ENCODE results near the gene PRKN.

- TF ChIP-seq, protein P1, sequence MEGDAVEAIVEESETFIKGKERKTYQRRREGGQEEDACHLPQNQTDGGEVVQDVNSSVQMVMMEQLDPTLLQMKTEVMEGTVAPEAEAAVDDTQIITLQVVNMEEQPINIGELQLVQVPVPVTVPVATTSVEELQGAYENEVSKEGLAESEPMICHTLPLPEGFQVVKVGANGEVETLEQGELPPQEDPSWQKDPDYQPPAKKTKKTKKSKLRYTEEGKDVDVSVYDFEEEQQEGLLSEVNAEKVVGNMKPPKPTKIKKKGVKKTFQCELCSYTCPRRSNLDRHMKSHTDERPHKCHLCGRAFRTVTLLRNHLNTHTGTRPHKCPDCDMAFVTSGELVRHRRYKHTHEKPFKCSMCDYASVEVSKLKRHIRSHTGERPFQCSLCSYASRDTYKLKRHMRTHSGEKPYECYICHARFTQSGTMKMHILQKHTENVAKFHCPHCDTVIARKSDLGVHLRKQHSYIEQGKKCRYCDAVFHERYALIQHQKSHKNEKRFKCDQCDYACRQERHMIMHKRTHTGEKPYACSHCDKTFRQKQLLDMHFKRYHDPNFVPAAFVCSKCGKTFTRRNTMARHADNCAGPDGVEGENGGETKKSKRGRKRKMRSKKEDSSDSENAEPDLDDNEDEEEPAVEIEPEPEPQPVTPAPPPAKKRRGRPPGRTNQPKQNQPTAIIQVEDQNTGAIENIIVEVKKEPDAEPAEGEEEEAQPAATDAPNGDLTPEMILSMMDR (conservative IDR thresholded peaks at IDR 0.05; ENCODE audit: low read depth in 2 of 2), result no peak
- TF ChIP-seq, protein P2, sequence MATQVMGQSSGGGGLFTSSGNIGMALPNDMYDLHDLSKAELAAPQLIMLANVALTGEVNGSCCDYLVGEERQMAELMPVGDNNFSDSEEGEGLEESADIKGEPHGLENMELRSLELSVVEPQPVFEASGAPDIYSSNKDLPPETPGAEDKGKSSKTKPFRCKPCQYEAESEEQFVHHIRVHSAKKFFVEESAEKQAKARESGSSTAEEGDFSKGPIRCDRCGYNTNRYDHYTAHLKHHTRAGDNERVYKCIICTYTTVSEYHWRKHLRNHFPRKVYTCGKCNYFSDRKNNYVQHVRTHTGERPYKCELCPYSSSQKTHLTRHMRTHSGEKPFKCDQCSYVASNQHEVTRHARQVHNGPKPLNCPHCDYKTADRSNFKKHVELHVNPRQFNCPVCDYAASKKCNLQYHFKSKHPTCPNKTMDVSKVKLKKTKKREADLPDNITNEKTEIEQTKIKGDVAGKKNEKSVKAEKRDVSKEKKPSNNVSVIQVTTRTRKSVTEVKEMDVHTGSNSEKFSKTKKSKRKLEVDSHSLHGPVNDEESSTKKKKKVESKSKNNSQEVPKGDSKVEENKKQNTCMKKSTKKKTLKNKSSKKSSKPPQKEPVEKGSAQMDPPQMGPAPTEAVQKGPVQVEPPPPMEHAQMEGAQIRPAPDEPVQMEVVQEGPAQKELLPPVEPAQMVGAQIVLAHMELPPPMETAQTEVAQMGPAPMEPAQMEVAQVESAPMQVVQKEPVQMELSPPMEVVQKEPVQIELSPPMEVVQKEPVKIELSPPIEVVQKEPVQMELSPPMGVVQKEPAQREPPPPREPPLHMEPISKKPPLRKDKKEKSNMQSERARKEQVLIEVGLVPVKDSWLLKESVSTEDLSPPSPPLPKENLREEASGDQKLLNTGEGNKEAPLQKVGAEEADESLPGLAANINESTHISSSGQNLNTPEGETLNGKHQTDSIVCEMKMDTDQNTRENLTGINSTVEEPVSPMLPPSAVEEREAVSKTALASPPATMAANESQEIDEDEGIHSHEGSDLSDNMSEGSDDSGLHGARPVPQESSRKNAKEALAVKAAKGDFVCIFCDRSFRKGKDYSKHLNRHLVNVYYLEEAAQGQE (IDR thresholded peaks at IDR 0.05; ENCODE audit: unreplicated experiment), result no peak
- no peak for TF ChIP-seq POLR2AphosphoS5 (IDR thresholded peaks at IDR 0.05; ENCODE audit: low read depth)
- TF ChIP-seq EZH2 (IDR thresholded peaks at IDR 0.05; ENCODE audit: low read depth, unreplicated experiment), result no peak
- TF ChIP-seq CREB1 (CRISPR knock-in tag; IDR thresholded peaks at IDR 0.05; ENCODE audit: low read depth), result no peak
- no peak for TF ChIP-seq EZH2phosphoT487 (IDR thresholded peaks at IDR 0.05; ENCODE audit: unreplicated experiment)
- TF ChIP-seq, protein P3, sequence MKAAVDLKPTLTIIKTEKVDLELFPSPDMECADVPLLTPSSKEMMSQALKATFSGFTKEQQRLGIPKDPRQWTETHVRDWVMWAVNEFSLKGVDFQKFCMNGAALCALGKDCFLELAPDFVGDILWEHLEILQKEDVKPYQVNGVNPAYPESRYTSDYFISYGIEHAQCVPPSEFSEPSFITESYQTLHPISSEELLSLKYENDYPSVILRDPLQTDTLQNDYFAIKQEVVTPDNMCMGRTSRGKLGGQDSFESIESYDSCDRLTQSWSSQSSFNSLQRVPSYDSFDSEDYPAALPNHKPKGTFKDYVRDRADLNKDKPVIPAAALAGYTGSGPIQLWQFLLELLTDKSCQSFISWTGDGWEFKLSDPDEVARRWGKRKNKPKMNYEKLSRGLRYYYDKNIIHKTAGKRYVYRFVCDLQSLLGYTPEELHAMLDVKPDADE (IDR thresholded peaks at IDR 0.05), result no peak
- TF ChIP-seq, protein P4, sequence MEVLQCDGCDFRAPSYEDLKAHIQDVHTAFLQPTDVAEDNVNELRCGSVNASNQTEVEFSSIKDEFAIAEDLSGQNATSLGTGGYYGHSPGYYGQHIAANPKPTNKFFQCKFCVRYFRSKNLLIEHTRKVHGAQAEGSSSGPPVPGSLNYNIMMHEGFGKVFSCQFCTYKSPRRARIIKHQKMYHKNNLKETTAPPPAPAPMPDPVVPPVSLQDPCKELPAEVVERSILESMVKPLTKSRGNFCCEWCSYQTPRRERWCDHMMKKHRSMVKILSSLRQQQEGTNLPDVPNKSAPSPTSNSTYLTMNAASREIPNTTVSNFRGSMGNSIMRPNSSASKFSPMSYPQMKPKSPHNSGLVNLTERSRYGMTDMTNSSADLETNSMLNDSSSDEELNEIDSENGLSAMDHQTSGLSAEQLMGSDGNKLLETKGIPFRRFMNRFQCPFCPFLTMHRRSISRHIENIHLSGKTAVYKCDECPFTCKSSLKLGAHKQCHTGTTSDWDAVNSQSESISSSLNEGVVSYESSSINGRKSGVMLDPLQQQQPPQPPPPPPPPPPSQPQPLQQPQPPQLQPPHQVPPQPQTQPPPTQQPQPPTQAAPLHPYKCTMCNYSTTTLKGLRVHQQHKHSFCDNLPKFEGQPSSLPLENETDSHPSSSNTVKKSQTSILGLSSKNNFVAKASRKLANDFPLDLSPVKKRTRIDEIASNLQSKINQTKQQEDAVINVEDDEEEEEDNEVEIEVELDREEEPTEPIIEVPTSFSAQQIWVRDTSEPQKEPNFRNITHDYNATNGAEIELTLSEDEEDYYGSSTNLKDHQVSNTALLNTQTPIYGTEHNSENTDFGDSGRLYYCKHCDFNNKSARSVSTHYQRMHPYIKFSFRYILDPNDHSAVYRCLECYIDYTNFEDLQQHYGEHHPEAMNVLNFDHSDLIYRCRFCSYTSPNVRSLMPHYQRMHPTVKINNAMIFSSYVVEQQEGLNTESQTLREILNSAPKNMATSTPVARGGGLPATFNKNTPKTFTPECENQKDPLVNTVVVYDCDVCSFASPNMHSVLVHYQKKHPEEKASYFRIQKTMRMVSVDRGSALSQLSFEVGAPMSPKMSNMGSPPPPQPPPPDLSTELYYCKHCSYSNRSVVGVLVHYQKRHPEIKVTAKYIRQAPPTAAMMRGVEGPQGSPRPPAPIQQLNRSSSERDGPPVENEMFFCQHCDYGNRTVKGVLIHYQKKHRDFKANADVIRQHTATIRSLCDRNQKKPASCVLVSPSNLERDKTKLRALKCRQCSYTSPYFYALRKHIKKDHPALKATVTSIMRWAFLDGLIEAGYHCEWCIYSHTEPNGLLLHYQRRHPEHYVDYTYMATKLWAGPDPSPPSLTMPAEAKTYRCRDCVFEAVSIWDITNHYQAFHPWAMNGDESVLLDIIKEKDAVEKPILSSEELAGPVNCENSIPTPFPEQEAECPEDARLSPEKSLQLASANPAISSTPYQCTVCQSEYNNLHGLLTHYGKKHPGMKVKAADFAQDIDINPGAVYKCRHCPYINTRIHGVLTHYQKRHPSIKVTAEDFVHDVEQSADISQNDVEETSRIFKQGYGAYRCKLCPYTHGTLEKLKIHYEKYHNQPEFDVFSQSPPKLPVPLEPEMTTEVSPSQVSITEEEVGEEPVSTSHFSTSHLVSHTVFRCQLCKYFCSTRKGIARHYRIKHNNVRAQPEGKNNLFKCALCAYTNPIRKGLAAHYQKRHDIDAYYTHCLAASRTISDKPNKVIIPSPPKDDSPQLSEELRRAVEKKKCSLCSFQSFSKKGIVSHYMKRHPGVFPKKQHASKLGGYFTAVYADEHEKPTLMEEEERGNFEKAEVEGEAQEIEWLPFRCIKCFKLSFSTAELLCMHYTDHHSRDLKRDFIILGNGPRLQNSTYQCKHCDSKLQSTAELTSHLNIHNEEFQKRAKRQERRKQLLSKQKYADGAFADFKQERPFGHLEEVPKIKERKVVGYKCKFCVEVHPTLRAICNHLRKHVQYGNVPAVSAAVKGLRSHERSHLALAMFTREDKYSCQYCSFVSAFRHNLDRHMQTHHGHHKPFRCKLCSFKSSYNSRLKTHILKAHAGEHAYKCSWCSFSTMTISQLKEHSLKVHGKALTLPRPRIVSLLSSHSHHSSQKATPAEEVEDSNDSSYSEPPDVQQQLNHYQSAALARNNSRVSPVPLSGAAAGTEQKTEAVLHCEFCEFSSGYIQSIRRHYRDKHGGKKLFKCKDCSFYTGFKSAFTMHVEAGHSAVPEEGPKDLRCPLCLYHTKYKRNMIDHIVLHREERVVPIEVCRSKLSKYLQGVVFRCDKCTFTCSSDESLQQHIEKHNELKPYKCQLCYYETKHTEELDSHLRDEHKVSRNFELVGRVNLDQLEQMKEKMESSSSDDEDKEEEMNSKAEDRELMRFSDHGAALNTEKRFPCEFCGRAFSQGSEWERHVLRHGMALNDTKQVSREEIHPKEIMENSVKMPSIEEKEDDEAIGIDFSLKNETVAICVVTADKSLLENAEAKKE (CRISPR knock-in tag; IDR thresholded peaks at IDR 0.05), result no peak
These were observed 100.2 kb downstream of the PRKN start for GRCh38 chr6:162627362-162627761.

Measured in GM23338 (cell line).